Sigmoid colon (tissue), 4 donors: Measurements from ENCODE around the gene FAR2.

Experiments used
- EP300 ChIP-seq, 4 donors: sonication (generic); formaldehyde crosslinking; IDR thresholded peaks; one replicate each; pipeline ENCODE4 v1.6.1; 2017; ENCODE audit warnings: antibody characterized with exemption in 4 of 4
- TF ChIP-seq, protein P1 (sequence below), 4 experiments: fragments of 450-650 bp in 3 of 4; fragments of 200-600 bp in 1 of 4; IDR thresholded peaks; one replicate each; pipeline ENCODE4 v1.5.1; 2016 to 2019; ENCODE audit warnings: antibody characterized with exemption in 4 of 4, mild to moderate bottlenecking in 3 of 4, moderate library complexity in 2 of 4

DNA sequence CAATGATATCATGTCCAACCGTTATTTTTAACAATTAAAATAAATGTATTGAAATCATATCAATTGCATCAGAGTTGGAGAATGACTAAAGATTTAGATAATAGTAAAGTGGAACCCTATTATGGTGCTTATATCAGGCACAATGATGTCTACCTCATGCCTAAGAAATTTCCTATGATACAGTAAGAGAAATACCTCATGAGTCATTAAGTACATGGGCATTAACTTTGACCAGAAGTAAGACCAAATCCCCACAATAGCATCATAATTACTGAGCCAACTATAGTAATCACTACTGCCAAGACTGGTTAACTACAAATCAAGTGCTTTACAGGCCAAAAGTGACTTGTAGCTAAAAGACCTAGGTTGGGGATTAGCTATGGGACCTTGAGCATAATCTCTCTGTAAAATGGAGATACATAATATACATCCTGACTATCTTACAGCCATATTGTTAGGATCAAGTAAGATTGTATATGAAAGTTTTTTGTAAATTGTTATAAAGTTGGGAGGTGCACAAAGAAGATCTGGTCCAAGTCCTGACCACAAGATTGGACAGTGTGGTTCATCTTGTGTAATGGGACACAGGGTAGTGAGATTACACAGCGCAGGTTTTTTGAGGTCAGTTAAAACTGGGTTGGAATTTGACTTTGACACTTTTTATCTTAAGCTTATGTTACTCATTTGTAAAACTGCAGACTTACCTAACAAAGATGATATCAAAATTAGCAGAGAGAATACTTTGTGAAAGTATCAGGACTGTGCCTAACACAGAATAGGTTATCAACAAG lies 171.4 kb downstream of the FAR2 start:
- TF ChIP-seq, protein P1, sequence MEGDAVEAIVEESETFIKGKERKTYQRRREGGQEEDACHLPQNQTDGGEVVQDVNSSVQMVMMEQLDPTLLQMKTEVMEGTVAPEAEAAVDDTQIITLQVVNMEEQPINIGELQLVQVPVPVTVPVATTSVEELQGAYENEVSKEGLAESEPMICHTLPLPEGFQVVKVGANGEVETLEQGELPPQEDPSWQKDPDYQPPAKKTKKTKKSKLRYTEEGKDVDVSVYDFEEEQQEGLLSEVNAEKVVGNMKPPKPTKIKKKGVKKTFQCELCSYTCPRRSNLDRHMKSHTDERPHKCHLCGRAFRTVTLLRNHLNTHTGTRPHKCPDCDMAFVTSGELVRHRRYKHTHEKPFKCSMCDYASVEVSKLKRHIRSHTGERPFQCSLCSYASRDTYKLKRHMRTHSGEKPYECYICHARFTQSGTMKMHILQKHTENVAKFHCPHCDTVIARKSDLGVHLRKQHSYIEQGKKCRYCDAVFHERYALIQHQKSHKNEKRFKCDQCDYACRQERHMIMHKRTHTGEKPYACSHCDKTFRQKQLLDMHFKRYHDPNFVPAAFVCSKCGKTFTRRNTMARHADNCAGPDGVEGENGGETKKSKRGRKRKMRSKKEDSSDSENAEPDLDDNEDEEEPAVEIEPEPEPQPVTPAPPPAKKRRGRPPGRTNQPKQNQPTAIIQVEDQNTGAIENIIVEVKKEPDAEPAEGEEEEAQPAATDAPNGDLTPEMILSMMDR (IDR thresholded peaks at IDR 0.05), result no peak
- TF ChIP-seq EP300 (IDR thresholded peaks at IDR 0.05), result no peak
